ENCODE measurements around the gene LY6G6F.

Gene LY6G6F

GRCh38 chr6:31706599-31706998 is at the start of gene LY6G6F:
Gene LY6G6F, plus strand, starts transcription at chr6:31706866. Its CDS starts 41 bp downstream, at chr6:31706907.
- no peak for TF ChIP-seq CTCF (IDR thresholded peaks at IDR 0.05; ENCODE audit: unreplicated experiment in 3 of 3)
- peaks cover 8% of the 10 kb centered on the region for H3K4me1 Mint-ChIP-seq
- peak within 1 kb of the TSS in 2 of 3 experiments; percentile 56 to 61 for H3K4me3 Mint-ChIP-seq
- peaks cover 3% of the 10 kb centered on the region for H3K27me3 Mint-ChIP-seq (ENCODE audit: low read depth)
- no peaks in the 10 kb centered on the region for H3K36me3 Mint-ChIP-seq (ENCODE audit: low read depth)
- no peak within 1 kb of the TSS for H3K27ac Mint-ChIP-seq
- no peaks in the 10 kb centered on the region for H3K9me3 Mint-ChIP-seq

GRCh38 chr6:31657406-31658157 is 49.1 kb upstream of the LY6G6F start:
- Mint-ChIP-seq H3K4me3 (peak overlapping the region; percentile 83 to 95 (median 89)), H3K27ac (peak overlapping the region; percentile 50 to 70 (median 67)), H3K36me3 (ENCODE audit: low read depth) (peaks cover 18% of the 10 kb centered on the region), H3K9me3 (no peaks in the 10 kb centered on the region), H3K4me1 (peaks cover 59% of the 10 kb centered on the region), H3K27me3 (ENCODE audit: low read depth) (no peaks in the 10 kb centered on the region)
- TF ChIP-seq CTCF (IDR thresholded peaks at IDR 0.05; ENCODE audit: unreplicated experiment in 3 of 3): no peak

- no peak for TF ChIP-seq CTCF (IDR thresholded peaks at IDR 0.05; ENCODE audit: unreplicated experiment in 3 of 3)
- Mint-ChIP-seq H3K27ac (peak overlapping the region; percentile 50 to 70 (median 67)), H3K9me3 (no peaks in the 10 kb centered on the region), H3K4me1 (peaks cover 56% of the 10 kb centered on the region), H3K4me3 (peak overlapping the region; percentile 83 to 95 (median 89)), H3K36me3 (ENCODE audit: low read depth) (peaks cover 20% of the 10 kb centered on the region), H3K27me3 (ENCODE audit: low read depth) (no peaks in the 10 kb centered on the region)
These were observed 48.4 kb upstream of the LY6G6F start for GRCh38 chr6:31658158-31658688.

- no peaks in the 10 kb centered on the region for H3K9me3 Mint-ChIP-seq
- no peak for TF ChIP-seq CTCF (IDR thresholded peaks at IDR 0.05; ENCODE audit: unreplicated experiment in 3 of 3)
These were observed 47.5 kb upstream of the LY6G6F start for GRCh38 chr6:31658983-31659648.

GRCh38 chr6:31659649-31660380 is 46.9 kb upstream of the LY6G6F start:
- Mint-ChIP-seq H3K4me1 (peaks cover 72% of the 10 kb centered on the region), H3K36me3 (ENCODE audit: low read depth) (peaks cover 31% of the 10 kb centered on the region), H3K27me3 (ENCODE audit: low read depth) (no peaks in the 10 kb centered on the region), H3K27ac (peak overlapping the region; percentile 93 to 96 (median 94)), H3K4me3 (peak overlapping the region; percentile 83 to 95 (median 89)), H3K9me3 (no peaks in the 10 kb centered on the region)
- no peak for TF ChIP-seq CTCF (IDR thresholded peaks at IDR 0.05; ENCODE audit: unreplicated experiment in 3 of 3)

More at GRCh38 chr6:31658983-31659648, 47.5 kb upstream of the LY6G6F start:
- Mint-ChIP-seq H3K4me3 (peak overlapping the region; percentile 83 to 95 (median 89)), H3K4me1 (peaks cover 65% of the 10 kb centered on the region), H3K27ac (peak overlapping the region; percentile 93 to 96 (median 94)), H3K36me3 (ENCODE audit: low read depth) (peaks cover 26% of the 10 kb centered on the region), H3K27me3 (ENCODE audit: low read depth) (no peaks in the 10 kb centered on the region)

All from nephron (organoid).